Kidney (tissue), 14 donors: Measurements from ENCODE around the gene TAS2R5. TPM values are rescaled to one million over a fixed set of nuclear protein-coding genes. Genes with fewer than 3 reads are reported as not detected.
A peak's percentile ranks its signal among the peaks of the same experiment; 100 is the strongest.

Experiments
- DNase-seq, 5 donors: peaks; one replicate each; pipeline ENCODE4 v3.0.0-alpha.2; 2013 to 2020
- FAIRE-seq: peaks from 2 replicates; lab custom pipeline; 2012; peaks lifted over from hg19 to GRCh38; lab: Jason Lieb, UNC
- H3K27ac ChIP-seq, 2 donors: one replicate each; pipeline ENCODE4 v1.7.0; 2013; ENCODE audit warnings: low read depth in 2 of 2, low read length in 2 of 2, inconsistent platforms in 1 of 2
- H3K27me3 ChIP-seq: one replicate; pipeline ENCODE4 v1.7.1; 2013; ENCODE audit warnings: low read length, inconsistent platforms; ENCODE audit not compliant: control insufficient read depth, insufficient read depth
- H3K36me3 ChIP-seq, 3 donors: one replicate each; pipeline versions ENCODE4 v1.7.0 to v1.7.1; 2013; ENCODE audit warnings: low read length in 3 of 3, control low read depth in 1 of 3, inconsistent platforms in 1 of 3; ENCODE audit not compliant: insufficient read depth in 3 of 3, control insufficient read depth in 2 of 3
- H3K4me1 ChIP-seq, 3 donors: one replicate each; pipeline versions ENCODE4 v1.7.0 to v1.7.1; 2013; ENCODE audit warnings: low read length in 3 of 3, inconsistent platforms in 1 of 3, low read depth in 1 of 3; ENCODE audit not compliant: control insufficient read depth in 2 of 3, insufficient read depth in 2 of 3
- H3K4me3 ChIP-seq, 3 donors: one replicate each; pipeline versions ENCODE4 v1.7.0 to v1.8.1; 2013; ENCODE audit warnings: low read length in 3 of 3, control low read depth in 1 of 3, inconsistent platforms in 1 of 3
- H3K9ac ChIP-seq, 3 donors: one replicate each; pipeline versions ENCODE4 v1.7.0 to v1.7.1; 2013; ENCODE audit warnings: low read length in 3 of 3, control low read depth in 1 of 3, inconsistent platforms in 1 of 3
- H3K9me3 ChIP-seq, 3 donors: one replicate each; pipeline versions ENCODE4 v1.7.0 to v1.7.1; 2013; ENCODE audit warnings: low read length in 3 of 3, control low read depth in 1 of 3, inconsistent platforms in 1 of 3; ENCODE audit not compliant: control insufficient read depth in 2 of 3, insufficient read depth in 1 of 3
- CTCF ChIP-seq: IDR thresholded peaks from 3 replicates; pipeline ENCODE4 v1.5.1; 2012; ENCODE audit warnings: mild to moderate bottlenecking, moderate library complexity, borderline replicate concordance; ENCODE audit not compliant: insufficient read depth; ENCODE audit errors: extremely low read depth
- intact Hi-C: fragments of 100-400 bp; cut with DNase I; formaldehyde crosslinking; loops from one replicate; pipeline ENCODE4 v1.11.1; 2022
- polyA plus RNA-seq: library from polyadenylated mRNA; stranded (reverse); fragments of 350-450 nt; fragmentation: Illumina TruSeq; extraction: RNeasy Lipid Tissue Mini Kit (QIAGEN cat#74804); gene quantifications from one replicate; pipeline ENCODE4 v1.2.3, GENCODE V29; 2014; ENCODE audit warnings: low read depth, low replicate concordance; ENCODE audit not compliant: insufficient read depth
- total RNA-seq: library from RNA; stranded (reverse); fragmentation: NEBNext Ultra II Directional; extraction: Animal tissue kit (Norgen Biotek cat#: 25700); gene quantifications from one replicate; pipeline ENCODE4 v1.2.1, GENCODE V29; 2021
- donor health status: control.
- donor health status: control.
- donor health status: control.
- donor health status: control.
- donor health status: control.
- donor health status: DM: yes; HTN: yes; CAD: no.
- donor health status: Normal renal cell carcinoma (clear cell type).

TAS2R5 gene
- total and polyA plus RNA-seq, 2 donors from 2014 or later = 2.5 TPM; not detected in 1

- no peak for TF ChIP-seq CTCF
- Histone ChIP-seq H3K9ac (no peak overlapping the region), H3K4me3 (no peak overlapping the region), H3K27ac (no peak overlapping the region), H3K36me3 (no peaks in the 10 kb centered on the region), H3K4me1 (no peaks in the 10 kb centered on the region), H3K27me3 (no peaks in the 10 kb centered on the region), H3K9me3 (no peaks in the 10 kb centered on the region)
- FAIRE-seq (peak; percentile 63), DNase-seq (no peak)
- intact Hi-C loops = no loop called here
Observed at GRCh38 chr7:141839256-141839655, 49.2 kb downstream of the TAS2R5 start.

GRCh38 chr7:141840708-141841107, 50.7 kb downstream of the TAS2R5 start:
- no peak overlapping the region for H3K27ac ChIP-seq
- no peaks in the 10 kb centered on the region for H3K27me3 ChIP-seq
- H3K36me3 ChIP-seq = no peaks in the 10 kb centered on the region
- H3K9me3 ChIP-seq = no peaks in the 10 kb centered on the region
- H3K9ac ChIP-seq = no peak overlapping the region
- H3K4me3 ChIP-seq = no peak overlapping the region
- TF ChIP-seq CTCF = no peak
- intact Hi-C loops = no loop called here
- no peaks in the 10 kb centered on the region for H3K4me1 ChIP-seq
- FAIRE-seq (no peak), DNase-seq (no peak)

Other genes with a start within 250 kb of the TAS2R5 start
- gene AGK, start 238.8 kb upstream of the TAS2R5 start, total RNA-seq = 30.7 TPM
- gene AGK, start 238.8 kb upstream of the TAS2R5 start, polyA plus RNA-seq = 17.7 TPM
- 22.6 TPM for gene DENND11, start 88.1 kb upstream of the TAS2R5 start, total RNA-seq
- 6.1 TPM for gene DENND11, start 88.1 kb upstream of the TAS2R5 start, polyA plus RNA-seq
- gene WEE2, start 81.9 kb upstream of the TAS2R5 start, total RNA-seq = 0.06 TPM
- gene WEE2, start 81.9 kb upstream of the TAS2R5 start, polyA plus RNA-seq = 0.13 TPM
- 90.2 TPM for gene SSBP1, start 51.9 kb upstream of the TAS2R5 start, total RNA-seq
- gene SSBP1, start 51.9 kb upstream of the TAS2R5 start, polyA plus RNA-seq = 190 TPM
- gene TAS2R3, start 26.1 kb upstream of the TAS2R5 start, total RNA-seq = 2.7 TPM
- not detected for gene TAS2R3, start 26.1 kb upstream of the TAS2R5 start, polyA plus RNA-seq
- 2.5 TPM for gene TAS2R4, start 13.5 kb upstream of the TAS2R5 start, total RNA-seq
- not detected for gene TAS2R4, start 13.5 kb upstream of the TAS2R5 start, polyA plus RNA-seq
- gene PRSS37, start 51.3 kb downstream of the TAS2R5 start, total RNA-seq = not detected
- not detected for gene PRSS37, start 51.3 kb downstream of the TAS2R5 start, polyA plus RNA-seq
- gene OR9A4, start 126.2 kb downstream of the TAS2R5 start, total RNA-seq = 0.22 TPM
- gene OR9A4, start 126.2 kb downstream of the TAS2R5 start, polyA plus RNA-seq = not detected
- 2.9 TPM for gene CLEC5A, start 156.8 kb downstream of the TAS2R5 start, total RNA-seq
- gene CLEC5A, start 156.8 kb downstream of the TAS2R5 start, polyA plus RNA-seq = not detected
- gene TAS2R38, start 183.6 kb downstream of the TAS2R5 start, total RNA-seq = not detected
- gene TAS2R38, start 183.6 kb downstream of the TAS2R5 start, polyA plus RNA-seq = not detected
- 3.0 TPM for gene MGAM, start 205.7 kb downstream of the TAS2R5 start, total RNA-seq
- 2.9 TPM for gene MGAM, start 205.7 kb downstream of the TAS2R5 start, polyA plus RNA-seq